NCI-H345 treated with DMSO at 0.1 percent for 48 hours (cell line): ENCODE data around the gene PGM1.
A peak's percentile ranks its signal among the peaks of the same experiment; 100 is the strongest.

Experiments used
- DNase-seq: peaks from one replicate; lab custom pipeline; 2025; ENCODE audit not compliant: unreplicated experiment; lab: John Stamatoyannopoulos, UW

The PGM1 gene

GRCh38 chr1:63630666-63631065 lies 37.5 kb downstream of the PGM1 start:
- DNase-seq: no peak

- no peak for DNase-seq
Measured at GRCh38 chr1:63632110-63632509, 38.9 kb downstream of the PGM1 start.

- DNase-seq: no peak
Measured at GRCh38 chr1:63633281-63633680, 40.1 kb downstream of the PGM1 start.

GRCh38 chr1:63634471-63634870 lies 41.3 kb downstream of the PGM1 start:
- DNase-seq: no peak

- DNase-seq: no peak
Measured at GRCh38 chr1:63635681-63636080, 42.5 kb downstream of the PGM1 start.

GRCh38 chr1:63636192-63637105 lies 43.2 kb downstream of the PGM1 start:
- no peak for DNase-seq

GRCh38 chr1:63638471-63638870 lies 45.3 kb downstream of the PGM1 start:
- DNase-seq: no peak

- no peak for DNase-seq
Measured at GRCh38 chr1:63638875-63639274, 45.7 kb downstream of the PGM1 start.

GRCh38 chr1:63640633-63641567 lies 47.7 kb downstream of the PGM1 start:
- no peak for DNase-seq

- no peak for DNase-seq
Measured at GRCh38 chr1:63641615-63642014, 48.4 kb downstream of the PGM1 start.

GRCh38 chr1:63642901-63643300 lies 49.7 kb downstream of the PGM1 start:
- DNase-seq: no peak

GRCh38 chr1:63643517-63643916 lies 50.3 kb downstream of the PGM1 start:
- DNase-seq: no peak

GRCh38 chr1:63643926-63644325 lies 50.7 kb downstream of the PGM1 start:
- DNase-seq: peak; percentile 1

GRCh38 chr1:63645317-63645716 lies 52.1 kb downstream of the PGM1 start:
- no peak for DNase-seq

- no peak for DNase-seq
Measured at GRCh38 chr1:63648689-63649088, 55.5 kb downstream of the PGM1 start.

GRCh38 chr1:63651161-63651701 lies 58.0 kb downstream of the PGM1 start:
- no peak for DNase-seq

GRCh38 chr1:63653976-63654375 lies 60.8 kb downstream of the PGM1 start:
- no peak for DNase-seq

- no peak for DNase-seq
Measured at GRCh38 chr1:63659448-63659847, 66.2 kb downstream of the PGM1 start.

- DNase-seq: no peak
Measured at GRCh38 chr1:63662056-63662836, 69.0 kb downstream of the PGM1 start.

GRCh38 chr1:63662841-63663240 lies 69.6 kb downstream of the PGM1 start:
- no peak for DNase-seq

- DNase-seq: no peak
Measured at GRCh38 chr1:63663301-63663700, 70.1 kb downstream of the PGM1 start.
